A549 (cell line): Measurements from ENCODE around the gene TP53BP2. TPM values are rescaled to one million over a fixed set of nuclear protein-coding genes. Genes with fewer than 3 reads are reported as not detected.
A peak's percentile ranks its signal among the peaks of the same experiment; 100 is the strongest.
"Not testable (repeated sequence)": the region's sequence is repeated elsewhere in the genome, so short reads cannot be mapped to it uniquely, and the experiment has no call there.

Experiments used
- ATAC-seq, 2 experiments: fragments of 200-7000 bp in 1 of 2; fragments of >200 bp in 1 of 2; cut with Nextera tagmentation in 1 of 2; cut with Tn5 transposase in 1 of 2; 3 replicates each; pipeline versions ENCODE4 v1.8.0 to v1.9.1; 2018 to 2020; ENCODE audit warnings: mild to moderate bottlenecking in 1 of 2, moderate library complexity in 1 of 2
- CTCF ChIA-PET: fragments of 300-600 bp; sonication (Branson Sonifier 250); formaldehyde crosslinking; extraction: SDS; loops from one replicate; lab custom pipeline; 2021; ENCODE audit warnings: antibody characterized with exemption, inconsistent platforms; lab: Yijun Ruan, JAX
- POLR2A ChIA-PET: fragments of 350-600 bp; formaldehyde crosslinking; extraction: SDS; loops from one replicate; lab custom pipeline; 2021; ENCODE audit warnings: antibody characterized with exemption, inconsistent platforms; lab: Yijun Ruan, JAX
- DNase-seq, 2 experiments: peaks; one replicate each; pipeline versions ENCODE4 v3.0.0 to v3.0.0-alpha.2; 2011 to 2016; ENCODE audit warnings: low read depth in 1 of 2, low spot score in 1 of 2
- FAIRE-seq: peaks from 2 replicates; lab custom pipeline; 2011; peaks lifted over from hg19 to GRCh38; lab: Jason Lieb, UNC
- H3K27ac ChIP-seq, 2 experiments: fragments of >200 bp; sonication (Bioruptor Twin); formaldehyde crosslinking; 3 replicates each; pipeline ENCODE4 v1.5.1; 2016 to 2017
- H3K4me1 ChIP-seq: fragments of >200 bp; sonication (Bioruptor Twin); formaldehyde crosslinking; 3 replicates; pipeline ENCODE4 v1.6.1; 2016
- H3K4me2 ChIP-seq: fragments of >200 bp; sonication (Bioruptor Twin); formaldehyde crosslinking; 3 replicates; pipeline ENCODE4 v1.6.1; 2016
- H3K4me3 ChIP-seq: fragments of >200 bp; sonication (Bioruptor Twin); formaldehyde crosslinking; 3 replicates; pipeline ENCODE4 v1.5.1; 2016
- H3K9me3 ChIP-seq: fragments of >200 bp; sonication (Bioruptor Twin); formaldehyde crosslinking; 3 replicates; pipeline ENCODE4 v1.6.1; 2016
- CHD2 ChIP-seq: fragments of 150-350 bp; IDR thresholded peaks from 2 replicates; pipeline ENCODE4 v1.6.1; 2014; ENCODE audit warnings: low read length; ENCODE audit not compliant: partially characterized antibody
- CHD4 ChIP-seq: fragments of 200-600 bp; sonication (generic); IDR thresholded peaks from 2 replicates; pipeline ENCODE4 v1.6.1; 2016; ENCODE audit warnings: antibody characterized with exemption, mild to moderate bottlenecking, borderline replicate concordance
- CTCF ChIP-seq: fragments of >200 bp; sonication (Bioruptor Twin); formaldehyde crosslinking; IDR thresholded peaks from 3 replicates; pipeline ENCODE4 v1.5.1; 2016
- EP300 ChIP-seq, 2 experiments: fragments of >200 bp; sonication (Bioruptor Twin); formaldehyde crosslinking; IDR thresholded peaks; 2 replicates in 1 of 2; 3 replicates in 1 of 2; pipeline ENCODE4 v1.6.1; 2016 to 2017
- FOXS1 ChIP-seq: fragments of 250-450 bp; sonication (Bioruptor Pico); IDR thresholded peaks from 2 replicates; pipeline ENCODE4 v1.5.0; 2020; ENCODE audit warnings: mild to moderate bottlenecking, moderate library complexity
- HOXB13 ChIP-seq: fragments of 250-450 bp; sonication (Bioruptor Pico); IDR thresholded peaks from 2 replicates; pipeline ENCODE4 v1.5.0; 2020; ENCODE audit warnings: low read depth, mild to moderate bottlenecking, moderate library complexity
- HOXB5 ChIP-seq: fragments of 250-450 bp; sonication (Bioruptor Pico); IDR thresholded peaks from 2 replicates; pipeline ENCODE4 v1.5.0; 2020; ENCODE audit warnings: mild to moderate bottlenecking, moderate library complexity
- MAX ChIP-seq: IDR thresholded peaks from 2 replicates; pipeline ENCODE4 v1.6.1; 2012
- MAZ ChIP-seq: fragments of 150-350 bp; IDR thresholded peaks from 2 replicates; pipeline ENCODE4 v1.6.1; 2014; ENCODE audit warnings: antibody characterized with exemption, low read depth, low read length, borderline replicate concordance
- NPAS2 ChIP-seq: fragments of 250-450 bp; sonication (Bioruptor Pico); IDR thresholded peaks from 2 replicates; pipeline ENCODE4 v1.8.0; 2022; ENCODE audit warnings: mild to moderate bottlenecking, moderate library complexity, borderline replicate concordance
- NR3C1 ChIP-seq: fragments of >200 bp; sonication (Bioruptor Twin); formaldehyde crosslinking; IDR thresholded peaks from 3 replicates; pipeline ENCODE4 v1.6.1; 2017
- PHF8 ChIP-seq: fragments of 200-600 bp; sonication (generic); IDR thresholded peaks from 2 replicates; pipeline ENCODE4 v1.6.1; 2016; ENCODE audit warnings: low read depth, mild to moderate bottlenecking, antibody characterized with exemption, moderate library complexity, borderline replicate concordance
- RAD21 ChIP-seq, 2 experiments: fragments of >200 bp in 1 of 2; sonication (Bioruptor Twin) in 1 of 2; formaldehyde crosslinking in 1 of 2; IDR thresholded peaks in 1 of 2; conservative IDR thresholded peaks in 1 of 2; 2 replicates in 1 of 2; 3 replicates in 1 of 2; pipeline ENCODE4 v1.6.1; 2012 to 2018; ENCODE audit warnings: inconsistent platforms in 1 of 2
- RARB ChIP-seq: fragments of 250-450 bp; sonication (Bioruptor Pico); IDR thresholded peaks from 2 replicates; pipeline ENCODE4 v1.8.0; 2021; ENCODE audit warnings: mild to moderate bottlenecking, moderate library complexity
- SMC3 ChIP-seq: fragments of >200 bp; sonication (Bioruptor Twin); formaldehyde crosslinking; IDR thresholded peaks from 3 replicates; pipeline ENCODE4 v1.6.1; 2018; ENCODE audit warnings: inconsistent platforms
- USF2 ChIP-seq: fragments of 450-650 bp; IDR thresholded peaks from 2 replicates; pipeline ENCODE4 v1.6.1; 2014; ENCODE audit warnings: antibody characterized with exemption
- WGBS: methylation state at CpG from one replicate; pipeline ENCODE4 v1.1.6; 2017; ENCODE audit errors: missing lambda C conversion rate; 5-methylcytosine and 5-hydroxymethylcytosine counted together
- polyA plus RNA-seq, 4 experiments: library from polyadenylated mRNA; depleted of rRNA in 3 of 4; stranded (reverse); fragments of >200 nt; fragmentation: RNase III in 1 of 4; extraction: RNeasy Plus Mini Kit Qiagen cat#74134 plus additional on column Dnase treatment in 1 of 4; gene quantifications; 2 replicates in 3 of 4; 3 replicates in 1 of 4; pipeline ENCODE4 v1.2.3, GENCODE V29; 2011 to 2017

The TP53BP2 gene
- polyA plus RNA-seq, 2 of the 4 experiments (the other 2 are of a cell fraction) = 14.0 to 33.5 TPM

GRCh38 chr1:223811634-223812101 is 34.1 kb downstream of the TP53BP2 start:
- Histone ChIP-seq H3K4me2 (no peak overlapping the region), H3K9me3 (peaks cover 4% of the 10 kb centered on the region; the same call in 1 of the 3 replicates), H3K4me3 (no peak overlapping the region), H3K27ac (no peak overlapping the region), H3K4me1 (peaks cover 29% of the 10 kb centered on the region)
- FAIRE-seq = peak; percentile 98
- TF ChIP-seq HOXB13 (CRISPR knock-in tag) (no peak), MAZ (no peak), SMC3 (peak; percentile 85), FOXS1 (CRISPR knock-in tag) (no peak), CHD4 (no peak), CHD2 (no peak), PHF8 (no peak), CTCF (peak; percentile 78), NPAS2 (CRISPR knock-in tag) (no peak), RAD21 (conservative IDR thresholded peaks at IDR 0.05 in 1 of 2, IDR thresholded peaks at IDR 0.05 in 1 of 2) (peak; percentile 85 to 88)
- DNase-seq = peak in 1 of 2 experiments; percentile 51
- WGBS = 41% methylated on average over 3 of the region's 3 CpGs
- ChIA-PET CTCF (interaction anchor here (0.6 to 3.0 kb wide), 30 partner anchors 9 to 552 kb away, joined by 3 to 29 read pairs (median 4); partner anchors contain the start of gene TP53BP2), POLR2A (interaction anchor here (1.0 kb wide), 1 partner anchor 34 kb away, joined by 5 read pairs; the partner anchor contains the start of gene TP53BP2)
- ATAC-seq = peak; percentile 79 to 83

- peaks cover 18% of the 10 kb centered on the region for H3K4me1 ChIP-seq
- POLR2A ChIA-PET = no interaction called here
- no peak overlapping the region for H3K4me2 ChIP-seq
- no peak for DNase-seq
- peak; percentile 49 for FAIRE-seq
- no peak overlapping the region for H3K27ac ChIP-seq
- no peak for ATAC-seq
- TF ChIP-seq PHF8 = no peak
- no peak for TF ChIP-seq FOXS1 (CRISPR knock-in tag)
- no peak for TF ChIP-seq MAX
- no peak for TF ChIP-seq RARB
- no peak for TF ChIP-seq EP300 (IDR thresholded peaks at IDR 0.05)
- TF ChIP-seq NR3C1 = no peak
- TF ChIP-seq USF2 = no peak
- TF ChIP-seq HOXB5 (CRISPR knock-in tag) = no peak
- TF ChIP-seq, all 56 proteins: peak for 0
- WGBS = 74% methylated on average over 2 of the region's 2 CpGs
- Histone ChIP-seq H3K4me3 (no peak overlapping the region), H3K9me3 (peaks cover 4% of the 10 kb centered on the region; the same call in 1 of the 3 replicates)
- CTCF ChIA-PET = interaction anchor here (0.9 to 3.0 kb wide), 11 partner anchors 8 to 112 kb away, joined by 3 to 29 read pairs (median 7); partner anchors contain the start of gene TP53BP2
Measured at GRCh38 chr1:223810586-223810985, 35.2 kb downstream of the TP53BP2 start.

- H3K4me3 ChIP-seq, POLR2A ChIA-PET, H3K9me3 ChIP-seq, H3K27ac ChIP-seq, FAIRE-seq, CTCF ChIA-PET, ATAC-seq, DNase-seq, H3K4me2 ChIP-seq: not testable (repeated sequence)
- WGBS = 56% methylated on average over 4 of the region's 4 CpGs
- peaks cover 12% of the 10 kb centered on the region; the same call in 2 of the 3 replicates for H3K4me1 ChIP-seq
Measured at GRCh38 chr1:223809905-223810304, 35.8 kb downstream of the TP53BP2 start.
